ENCODE data around the gene TIA1.

- TF ChIP-seq POLR2AphosphoS5 (IDR thresholded peaks at IDR 0.05; ENCODE audit: low read depth, low read length) (no peak), POLR2A (IDR thresholded peaks at IDR 0.05; ENCODE audit: low read depth, low read length) (no peak), SPI1 (IDR thresholded peaks at IDR 0.05; ENCODE audit: low read depth, low read length) (no peak), TAF1 (IDR thresholded peaks at IDR 0.05; ENCODE audit: low read depth, low read length) (no peak), PAX5 (IDR thresholded peaks at IDR 0.05; ENCODE audit: insufficient read depth, low read length, severe bottlenecking) (no peak), POU2F2 (IDR thresholded peaks at IDR 0.05; ENCODE audit: low read depth, low read length) (no peak)
These were observed 47.1 kb downstream of the TIA1 start for GRCh38 chr2:70201225-70201768.

All from GM12891 (cell line).